ENCODE data around the gene TIPIN. TPM values are rescaled to one million over a fixed set of nuclear protein-coding genes. Genes with fewer than 3 reads are reported as not detected.

Gene TIPIN
- total RNA-seq, 1 experiment from 2014 or later: 22.8 TPM

DNA sequence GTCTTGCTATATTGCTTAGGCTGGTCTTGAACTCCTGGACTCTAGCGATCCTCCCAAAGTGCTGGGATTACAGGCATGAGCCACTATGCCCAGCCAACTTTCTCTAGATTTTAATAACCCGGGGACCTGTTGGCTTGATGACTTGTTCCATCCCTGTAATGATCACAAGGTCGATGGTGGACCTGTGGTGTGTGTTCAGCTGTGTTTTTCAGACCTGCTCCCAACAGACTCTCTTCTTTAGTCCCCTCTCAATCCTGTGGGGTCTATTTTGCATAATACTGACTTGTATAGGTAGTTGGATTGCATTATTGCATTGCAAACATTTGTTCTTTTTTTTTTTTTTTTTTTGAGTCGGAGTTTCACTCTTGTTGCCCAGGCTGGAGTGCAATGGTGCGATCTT, 32.1 kb upstream of the TIPIN start:
- Mint-ChIP-seq H3K36me3 (ENCODE audit: insufficient read depth, unreplicated experiment) (peaks cover 29% of the 10 kb centered on the region), H3K27me3 (ENCODE audit: insufficient read depth, unreplicated experiment) (no peaks in the 10 kb centered on the region), H3K27ac (ENCODE audit: unreplicated experiment) (no peak overlapping the region), H3K9me3 (ENCODE audit: unreplicated experiment) (no peaks in the 10 kb centered on the region), H3K4me1 (ENCODE audit: low read depth, unreplicated experiment) (peaks cover 4% of the 10 kb centered on the region), H3K4me3 (ENCODE audit: unreplicated experiment) (peak overlapping the region; percentile 91)
- Histone ChIP-seq H3K4me3 (ENCODE audit: low read depth, low read length) (no peak overlapping the region), H3K27me3 (replicated peaks; ENCODE audit: control insufficient read depth, insufficient read depth, low read length) (no peaks in the 10 kb centered on the region), H3K36me3 (ENCODE audit: control insufficient read depth, insufficient read depth, low read length) (no peaks in the 10 kb centered on the region), H3K9me3 (no peaks in the 10 kb centered on the region), H3K4me1 (no peaks in the 10 kb centered on the region)
- DNase-seq: no peak
- TF ChIP-seq CTCF (IDR thresholded peaks at IDR 0.05; ENCODE audit: insufficient read depth in 1 of 2, low read depth in 1 of 2, low read length in 1 of 2, severe bottlenecking in 1 of 2, unreplicated experiment in 1 of 2): no peak
- CTCF ChIA-PET: interaction anchor here (2.5 kb wide), 1 partner anchor 110 kb away, joined by 12 read pairs; no protein-coding TSS in a partner anchor
- intact Hi-C loops (cut with micrococcal nuclease; ENCODE audit: unreplicated experiment): loop anchor here (5.0 kb wide), 1 partner anchor 84 kb away; no protein-coding TSS in a partner anchor
- no TSS peak for BruUV-seq (replicated peaks)
- POLR2A ChIA-PET: no interaction called here

DNA sequence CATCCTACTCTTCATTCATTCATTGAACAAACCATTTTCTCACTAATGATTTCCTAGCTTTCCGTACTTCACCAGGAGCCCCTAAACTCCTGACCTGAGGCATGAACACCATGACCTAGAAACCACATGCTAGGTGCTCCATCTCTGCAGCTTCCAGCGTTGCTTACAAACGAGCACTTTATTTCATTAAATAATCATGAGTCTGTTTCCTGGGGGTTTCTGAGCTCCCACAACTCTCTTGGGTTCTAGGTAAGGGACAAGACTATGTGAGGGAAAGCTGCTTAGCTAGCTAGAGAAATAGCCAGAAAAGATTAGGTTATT, 31.5 kb upstream of the TIPIN start:
- POLR2A ChIA-PET: interaction anchor here (0.5 to 1.0 kb wide), 2 partner anchors 85 to 94 kb away, joined by 3 read pairs; no protein-coding TSS in a partner anchor

More for the DNA sequence above, 31.5 kb upstream of the TIPIN start:
- Mint-ChIP-seq H3K4me3 (ENCODE audit: unreplicated experiment) (peak overlapping the region; percentile 91), H3K27me3 (ENCODE audit: insufficient read depth, unreplicated experiment) (no peaks in the 10 kb centered on the region), H3K27ac (ENCODE audit: unreplicated experiment) (peak overlapping the region; percentile 98), H3K9me3 (ENCODE audit: unreplicated experiment) (no peaks in the 10 kb centered on the region), H3K36me3 (ENCODE audit: insufficient read depth, unreplicated experiment) (peaks cover 26% of the 10 kb centered on the region), H3K4me1 (ENCODE audit: low read depth, unreplicated experiment) (peaks cover 4% of the 10 kb centered on the region)
- TF ChIP-seq CTCF (IDR thresholded peaks at IDR 0.05; ENCODE audit: insufficient read depth in 1 of 2, low read depth in 1 of 2, low read length in 1 of 2, severe bottlenecking in 1 of 2, unreplicated experiment in 1 of 2): no peak
- CTCF ChIA-PET: interaction anchor here (0.9 to 2.5 kb wide), 3 partner anchors 110 to 207 kb away, joined by 3 to 18 read pairs (median 12); partner anchors contain the start of gene SNAPC5
- Histone ChIP-seq H3K4me1 (no peaks in the 10 kb centered on the region), H3K4me3 (ENCODE audit: low read depth, low read length) (peak overlapping the region; percentile 85), H3K36me3 (ENCODE audit: control insufficient read depth, insufficient read depth, low read length) (no peaks in the 10 kb centered on the region), H3K27me3 (replicated peaks; ENCODE audit: control insufficient read depth, insufficient read depth, low read length) (no peaks in the 10 kb centered on the region), H3K9me3 (no peaks in the 10 kb centered on the region)
- no TSS peak for BruUV-seq (replicated peaks)
- no peak for DNase-seq
- intact Hi-C loops (cut with micrococcal nuclease; ENCODE audit: unreplicated experiment): loop anchor here (5.0 kb wide), 1 partner anchor 84 kb away; no protein-coding TSS in a partner anchor

Data from Caco-2 (cell line).